Measurements from ENCODE around the gene AGBL4. TPM values are rescaled to one million over a fixed set of nuclear protein-coding genes. Genes with fewer than 3 reads are reported as not detected.

The AGBL4 gene
- total and polyA plus RNA-seq, 2 of the 4 experiments (the other 2 are of a cell fraction) = not detected

- dilution Hi-C loops (cut with HindIII; ENCODE audit: low sequenced_read_pairs, unreplicated experiment) (no loop called here), in situ Hi-C loops (cut with MboI; ENCODE audit: low sequenced_read_pairs) (no loop called here), intact Hi-C loops (cut with micrococcal nuclease) (no loop called here)
- no peak within 1 kb of the TSS for H3K23ac ChIP-seq (ENCODE audit: low read depth, low read length)
- no peak within 1 kb of the TSS for H2BK120ac ChIP-seq (ENCODE audit: low read depth, low read length)
- H4K8ac ChIP-seq (ENCODE audit: low read depth in 2 of 2, low read length in 2 of 2) = no peak within 1 kb of the TSS
- no peaks in the 10 kb centered on the region for H3K9me1 ChIP-seq (ENCODE audit: insufficient read depth, low read length)
- no peak within 1 kb of the TSS for H2BK5ac ChIP-seq (ENCODE audit: low read depth, low read length, poor library complexity, severe bottlenecking)
- no peaks in the 10 kb centered on the region for H3K4me1 ChIP-seq (ENCODE audit: control insufficient read depth, insufficient read depth, low read length)
- WGBS, 2 experiments (ENCODE audit: extremely low coverage in 2 of 2, insufficient read length in 1 of 2) = 0% methylated on average over 4 of the region's 73 CpGs; no CpG with 5 or more reads in 1 of the 2 experiments
- H2AK5ac ChIP-seq (ENCODE audit: low read depth, low read length) = no peak within 1 kb of the TSS
- H3K27ac ChIP-seq (ENCODE audit: insufficient read depth, low read length) = no peak within 1 kb of the TSS
- H3K14ac ChIP-seq (replicated peaks; ENCODE audit: low read depth, low read length) = no peak within 1 kb of the TSS
- H2BK15ac ChIP-seq (ENCODE audit: low read depth, low read length) = no peak within 1 kb of the TSS
- no peak within 1 kb of the TSS for H3K56ac ChIP-seq (ENCODE audit: extremely low read depth, insufficient read depth, low read length)
- no peak within 1 kb of the TSS for H3K18ac ChIP-seq (ENCODE audit: low read depth, low read length)
- peak; percentile 35; the same call in 1 of the 2 replicates for ATAC-seq (ENCODE audit: low read depth)
- ChIA-PET CTCF (interaction anchor here (0.6 kb wide), 1 partner anchor 1147 kb away, joined by 3 read pairs; no protein-coding TSS in a partner anchor), POLR2A (ENCODE audit: unreplicated experiment) (no interaction called here)
- no peaks in the 10 kb centered on the region for H3K79me1 ChIP-seq (ENCODE audit: low read depth in 1 of 2, low read length in 2 of 2)
- H3K36me3 ChIP-seq (ENCODE audit: control insufficient read depth, insufficient read depth, low read length) = no peaks in the 10 kb centered on the region
- no peaks in the 10 kb centered on the region for H4K20me1 ChIP-seq (ENCODE audit: insufficient read depth, low read length)
- TF ChIP-seq NFE2L2 (IDR thresholded peaks at IDR 0.05; ENCODE audit: low read depth, low read length) = no peak
- no peak for TF ChIP-seq RFX5 (IDR thresholded peaks at IDR 0.05; ENCODE audit: low read depth, low read length)
- TF ChIP-seq CTCF (conservative IDR thresholded peaks at IDR 0.05; ENCODE audit: low read depth, low read length) = no peak
- no peak for TF ChIP-seq CHD1 (IDR thresholded peaks at IDR 0.05; ENCODE audit: low read depth, low read length)
- no peak for TF ChIP-seq BHLHE40 (IDR thresholded peaks at IDR 0.05; ENCODE audit: low read depth, low read length)
- no peak for TF ChIP-seq MAFK (IDR thresholded peaks at IDR 0.05; ENCODE audit: low read depth, low read length)
- no peak for TF ChIP-seq POLR2A (IDR thresholded peaks at IDR 0.05; ENCODE audit: low read depth, low read length)
- TF ChIP-seq RAD21 (IDR thresholded peaks at IDR 0.05; ENCODE audit: low read length) = no peak
- H3K9ac ChIP-seq (ENCODE audit: low read depth, low read length) = peak within 1 kb of the TSS; percentile 6; the same call in 1 of the 2 replicates
- H2BK20ac ChIP-seq (ENCODE audit: low read depth, low read length) = no peak within 1 kb of the TSS
- no peak within 1 kb of the TSS for H2AFZ ChIP-seq (replicated peaks; ENCODE audit: low read length, poor library complexity)
- peak within 1 kb of the TSS; percentile 82 for H3K4me2 ChIP-seq (ENCODE audit: low read depth, low read length)
- peak within 1 kb of the TSS; percentile 49 for H3K4me3 ChIP-seq (ENCODE audit: insufficient read depth, low read depth, low read length)
- H3K4ac ChIP-seq (ENCODE audit: low read depth, low read length) = no peak within 1 kb of the TSS
- no TSS peak for BruUV-seq (replicated peaks)
- no peak within 1 kb of the TSS for H4K91ac ChIP-seq (ENCODE audit: insufficient read depth, low read depth, low read length)
- H3K27me3 ChIP-seq (ENCODE audit: control insufficient read depth, insufficient read depth, low read length) = peaks cover 3% of the 10 kb centered on the region; the same call in 1 of the 2 replicates
- no peak within 1 kb of the TSS; the same call in 1 of the 2 replicates for H4K5ac ChIP-seq (ENCODE audit: low read depth, low read length)
- peak; percentile 23 for DNase-seq
- no peak within 1 kb of the TSS for H2AK9ac ChIP-seq (replicated peaks; ENCODE audit: low read depth, low read length, poor library complexity)
- H3K9me3 ChIP-seq (ENCODE audit: control insufficient read depth, insufficient read depth, low read length) = no peaks in the 10 kb centered on the region
These were observed 1247.1 kb downstream of the AGBL4 start, which contains the start of gene BEND5 for GRCh38 chr1:48776393-48777218. Gene BEND5 (minus strand): TSS chr1:48776891. CDS start chr1:48776831, 60 bp downstream.
